Kasumi-1 (cell line): Measurements from ENCODE around the gene SPRYD7.
"Not testable (repeated sequence)": the region's sequence is repeated elsewhere in the genome, so short reads cannot be mapped to it uniquely, and the experiment has no call there.

ENCODE experiments used
- DNase-seq, 2 experiments: peaks; one replicate each; lab custom pipeline; 2025; lab: John Stamatoyannopoulos, UW

The SPRYD7 gene

DNA sequence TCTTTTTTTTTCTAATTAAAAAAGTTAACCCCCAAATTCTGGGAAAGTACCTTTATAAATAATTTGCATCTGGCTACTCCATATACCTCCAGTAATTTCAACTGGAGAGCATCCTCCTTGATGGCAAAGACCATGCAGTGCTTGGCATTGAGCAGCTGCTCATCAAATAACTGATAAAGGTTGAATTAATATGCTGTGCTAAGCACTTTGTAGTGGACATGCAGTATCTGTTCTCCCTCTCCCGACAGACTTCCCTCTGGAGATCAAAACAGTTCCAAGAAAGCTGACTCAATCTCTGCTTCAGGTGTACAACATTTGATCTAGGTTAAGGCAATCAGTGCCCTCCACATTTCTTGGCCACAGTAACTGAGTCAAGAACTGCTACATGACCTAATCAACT, 3.3 kb downstream of the SPRYD7 start:
- no peak for DNase-seq

DNA sequence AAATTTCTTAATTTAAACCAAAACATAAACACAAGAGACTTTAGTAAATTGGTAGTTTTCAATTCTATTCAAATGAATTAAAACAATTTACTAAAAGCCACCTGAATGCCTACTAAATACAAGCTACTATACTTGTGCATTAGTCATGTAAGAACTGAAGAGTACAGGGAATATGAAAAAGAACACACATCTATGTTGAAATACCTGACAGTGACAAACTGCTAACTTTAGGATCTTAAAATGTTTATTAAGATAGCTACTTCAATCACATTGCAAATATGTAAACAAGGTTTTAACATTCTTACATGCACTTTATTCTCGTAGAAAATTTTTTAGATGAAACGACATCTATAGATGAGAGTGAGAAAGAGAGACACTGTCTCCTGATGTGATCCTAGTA, 4.1 kb downstream of the SPRYD7 start:
- no peak for DNase-seq

DNA sequence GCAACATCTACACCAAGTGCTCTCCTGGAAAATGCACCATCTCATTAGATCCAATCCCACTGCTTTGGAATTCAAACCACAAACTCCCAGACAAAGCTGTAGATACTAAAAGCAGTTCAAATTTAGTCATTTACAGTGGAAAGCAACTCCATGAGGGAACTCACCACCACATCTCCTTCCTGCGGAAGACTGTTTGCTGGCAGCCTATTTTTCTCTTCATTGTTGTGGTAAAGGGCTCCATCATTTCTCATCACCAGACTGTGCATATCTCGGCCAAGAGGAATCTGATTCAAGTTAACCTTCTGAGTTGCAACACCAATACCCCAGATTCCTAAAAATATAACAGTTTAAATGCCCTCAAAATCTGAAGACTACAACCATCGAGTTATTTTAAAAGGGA, 8.4 kb downstream of the SPRYD7 start:
- DNase-seq: peak; percentile 34 to 56

DNA sequence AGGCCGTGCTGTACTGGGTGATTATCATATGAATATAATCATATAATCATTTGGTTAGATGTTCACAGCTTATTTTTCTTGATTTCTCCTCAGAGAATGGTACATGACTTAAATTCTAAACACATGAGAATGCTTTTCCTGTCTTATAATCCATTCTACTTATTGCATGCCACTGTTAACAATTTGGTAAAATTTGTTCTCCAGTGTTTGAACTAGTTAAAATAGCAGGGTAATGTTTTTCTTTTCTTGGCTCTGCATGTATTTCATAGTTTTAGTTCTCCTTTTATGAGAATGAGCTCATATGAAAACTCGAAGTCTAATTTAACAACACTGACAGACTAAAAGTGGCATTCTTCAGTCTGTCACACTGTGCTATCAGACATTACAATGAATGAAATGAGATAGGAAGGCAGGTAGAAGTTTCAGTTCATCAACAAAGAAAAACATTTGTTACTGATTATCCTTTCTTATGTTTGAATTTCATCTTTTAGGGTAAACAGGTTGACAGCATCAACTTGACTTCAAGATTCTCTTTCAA, 10.2 kb downstream of the SPRYD7 start:
- DNase-seq: no peak

DNA sequence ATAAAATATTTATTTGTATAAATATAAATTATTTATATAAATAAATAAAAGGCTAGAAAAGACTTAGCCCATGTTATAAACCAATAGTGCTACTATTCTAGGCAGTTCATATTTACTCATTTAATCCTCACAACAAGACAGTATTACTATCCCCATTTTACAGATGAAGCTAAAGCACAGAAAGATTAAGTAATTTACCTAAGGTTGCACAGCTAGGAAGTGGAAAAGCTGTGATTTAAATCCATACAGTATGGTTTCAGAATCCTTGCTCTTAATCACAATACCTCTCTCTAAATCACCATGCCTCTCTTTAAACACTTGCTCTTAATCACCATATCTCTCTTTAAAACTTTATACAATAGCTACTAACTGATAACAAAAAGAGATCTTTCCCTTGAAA, 13.8 kb downstream of the SPRYD7 start:
- DNase-seq: no peak

DNA sequence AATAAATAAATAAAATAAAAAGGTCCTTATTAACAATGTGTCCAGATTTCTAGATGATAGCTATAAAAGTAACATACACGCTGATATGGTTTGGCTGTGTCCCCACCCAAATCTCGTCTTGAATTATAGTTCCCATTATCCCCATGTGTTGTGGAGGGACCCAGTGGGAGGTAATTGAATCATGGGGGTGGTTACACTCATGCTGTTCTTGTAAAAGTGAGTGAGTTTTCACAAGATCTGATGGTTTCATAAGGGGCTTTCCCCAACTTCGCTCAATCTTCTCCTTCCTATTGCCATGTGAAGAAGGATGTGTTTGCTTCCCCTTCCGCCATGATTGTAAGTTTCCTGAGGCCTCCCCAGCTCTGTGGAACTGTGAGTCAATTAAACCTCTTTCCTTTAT, 15.2 kb downstream of the SPRYD7 start:
- not testable (repeated sequence) for DNase-seq

DNA sequence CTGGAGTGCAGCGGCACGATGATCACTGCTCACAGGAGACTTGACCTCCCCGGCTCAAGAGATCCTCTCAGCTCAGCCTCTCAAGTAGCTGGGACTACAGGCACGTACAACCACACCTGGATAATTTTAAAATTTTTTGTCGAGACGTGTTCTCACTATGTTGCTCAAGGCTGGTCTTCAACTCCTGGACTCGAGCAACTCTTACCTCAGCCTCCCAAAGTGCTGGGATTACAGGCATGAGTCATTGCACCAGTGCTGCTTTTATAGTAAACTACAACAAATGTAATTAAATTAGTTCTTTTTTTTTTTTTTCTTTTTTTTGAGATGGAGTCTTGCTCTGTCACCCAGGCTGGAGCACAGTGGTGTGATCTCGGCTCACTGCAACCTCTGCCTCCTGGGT, 18.0 kb downstream of the SPRYD7 start:
- DNase-seq: not testable (repeated sequence)

DNA sequence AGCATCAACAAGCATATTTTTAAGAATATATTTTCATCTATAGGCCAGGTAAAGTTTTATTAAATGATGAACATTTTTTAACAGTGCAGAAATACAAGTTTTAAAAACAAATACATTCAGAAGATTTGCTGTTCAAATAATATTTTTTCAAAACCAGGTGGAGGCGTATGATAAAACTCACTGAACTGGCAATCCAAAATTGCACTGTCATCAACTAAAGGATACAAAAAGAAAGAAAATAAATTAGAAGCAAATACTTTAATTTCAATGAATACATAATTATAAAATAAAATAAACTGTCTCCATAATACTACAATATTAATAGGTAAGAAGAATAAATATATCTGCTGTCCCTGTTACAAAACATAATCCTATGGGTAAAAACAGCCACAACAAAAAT, 21.2 kb downstream of the SPRYD7 start:
- no peak for DNase-seq

DNA sequence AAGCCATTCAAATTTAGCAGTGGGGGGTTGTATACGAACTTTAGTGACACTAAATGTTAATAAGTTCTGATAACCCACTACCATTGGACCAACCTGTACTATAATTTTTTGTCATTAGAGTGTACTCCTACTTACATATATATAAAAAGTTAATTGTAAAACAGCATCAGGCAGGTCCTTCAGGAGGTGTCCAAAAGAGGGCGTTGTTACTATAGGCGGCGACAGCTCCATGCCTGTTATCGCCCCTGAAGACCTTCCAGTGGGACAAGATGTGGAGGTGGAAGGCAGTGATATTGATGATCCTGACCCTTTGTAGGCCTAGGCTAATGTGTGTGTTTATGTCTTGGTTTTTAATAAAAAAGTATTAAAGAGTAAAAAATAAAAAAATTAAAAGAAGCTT, 27.5 kb downstream of the SPRYD7 start:
- peak in 1 of 2 experiments; percentile 24 for DNase-seq

DNA sequence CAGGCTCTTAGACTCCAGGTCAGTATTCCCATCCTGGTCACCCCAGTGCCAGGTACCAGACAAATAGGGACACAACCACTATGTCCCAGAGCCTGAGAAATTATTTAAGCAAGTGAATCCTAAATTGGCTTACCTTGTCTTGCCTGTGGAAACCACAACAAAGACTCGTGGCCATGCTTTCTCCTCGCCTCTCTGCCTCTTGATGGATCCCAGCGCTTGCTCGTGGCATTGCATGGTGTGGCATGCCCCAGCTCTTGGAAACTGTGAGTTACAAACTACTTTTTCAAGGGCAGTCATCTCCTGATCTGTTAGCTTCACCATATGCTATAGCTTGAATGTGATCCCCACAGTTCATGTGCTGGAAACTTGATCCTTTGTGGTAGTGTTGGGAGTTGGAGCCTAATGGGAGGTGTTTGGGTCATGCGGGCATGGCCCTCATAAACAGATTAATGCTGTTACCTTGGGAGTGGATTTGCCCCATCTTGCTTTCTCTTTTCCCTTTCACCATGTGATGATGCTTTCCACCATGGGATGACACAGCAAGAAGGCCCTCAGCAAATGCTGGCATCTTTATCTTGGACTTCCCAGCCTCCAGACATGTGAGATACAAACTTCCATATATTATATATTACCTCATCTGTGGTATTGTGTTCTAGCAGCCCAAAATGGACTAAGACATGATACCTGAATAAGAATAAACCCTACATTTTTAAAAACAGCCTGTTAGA, 31.2 kb downstream of the SPRYD7 start:
- DNase-seq: no peak

DNA sequence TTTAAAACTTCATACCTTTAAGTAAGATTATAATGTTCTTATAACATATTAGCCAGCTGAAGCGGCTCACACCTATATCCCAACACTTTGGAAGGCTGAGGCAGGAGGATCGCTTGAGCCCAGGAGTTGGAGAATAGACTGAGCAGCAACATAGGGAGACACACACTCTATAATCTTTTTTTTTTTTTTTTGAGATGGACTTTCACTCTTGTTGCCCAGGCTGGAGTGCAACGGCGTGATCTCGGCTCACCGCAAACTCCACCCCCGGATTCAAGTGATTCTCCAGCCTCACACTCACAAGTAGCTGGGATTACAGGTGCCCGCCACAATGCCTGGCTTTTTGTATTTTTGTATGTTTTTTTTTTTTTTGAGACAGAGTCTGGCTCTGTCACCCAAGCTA, 37.3 kb downstream of the SPRYD7 start:
- no peak for DNase-seq

DNA sequence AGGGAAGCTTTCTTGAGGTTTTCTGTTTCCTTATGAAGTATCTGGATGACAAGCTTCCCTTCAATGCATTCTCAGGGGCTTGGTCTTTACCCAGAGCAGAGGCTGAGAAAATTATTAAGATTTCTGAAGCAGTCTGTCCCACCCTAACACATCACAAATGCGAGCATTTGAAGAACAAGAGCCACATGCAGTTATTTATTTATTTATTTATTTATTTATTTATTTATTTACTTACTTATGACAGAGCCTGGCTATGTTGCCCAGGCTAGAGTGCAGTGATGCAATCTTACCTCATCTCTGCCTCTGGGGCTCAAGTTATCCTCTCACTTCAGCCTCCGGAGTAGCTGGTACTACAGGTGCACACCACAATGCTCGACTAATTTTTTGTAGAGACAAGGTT, 38.4 kb downstream of the SPRYD7 start:
- DNase-seq: no peak

DNA sequence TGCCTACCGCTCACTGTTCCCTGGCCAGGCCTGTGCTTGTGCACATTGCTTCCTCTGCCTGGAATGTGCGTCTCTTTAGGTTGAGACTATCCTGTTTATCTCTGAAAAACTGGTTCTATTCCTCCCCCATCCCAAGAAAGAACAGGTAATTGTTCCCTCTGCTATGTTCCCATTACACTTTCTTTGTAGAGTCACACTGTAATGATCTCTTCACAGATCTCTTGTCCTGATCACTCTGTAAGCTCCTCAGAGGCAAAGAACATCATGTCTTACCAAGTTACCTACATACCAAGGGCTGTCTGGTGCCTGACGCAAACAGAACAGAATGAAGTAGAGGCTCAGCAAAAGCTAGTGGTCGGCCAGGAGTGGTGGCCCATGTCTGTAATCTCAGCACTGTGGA, 40.3 kb downstream of the SPRYD7 start:
- no peak for DNase-seq

DNA sequence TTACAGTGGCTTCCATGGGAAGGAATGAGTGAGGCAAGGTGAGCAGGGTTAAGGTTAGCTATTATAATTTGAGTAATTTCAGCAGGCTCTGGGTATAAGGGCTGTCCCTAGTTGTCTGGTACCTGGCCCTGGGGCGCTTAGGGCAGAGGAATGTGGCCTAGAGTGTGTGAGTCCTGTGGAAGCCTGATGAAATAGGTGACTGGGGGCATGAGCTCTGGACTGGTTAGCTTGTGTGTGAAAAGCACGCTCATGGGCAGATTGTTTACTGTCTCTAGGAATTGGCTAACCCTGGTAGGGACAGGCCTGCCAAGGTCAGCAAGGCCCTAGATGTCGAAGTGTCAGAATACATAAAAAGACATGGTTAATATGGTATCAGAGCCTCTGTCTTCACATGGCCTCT, 42.5 kb downstream of the SPRYD7 start:
- no peak for DNase-seq

DNA sequence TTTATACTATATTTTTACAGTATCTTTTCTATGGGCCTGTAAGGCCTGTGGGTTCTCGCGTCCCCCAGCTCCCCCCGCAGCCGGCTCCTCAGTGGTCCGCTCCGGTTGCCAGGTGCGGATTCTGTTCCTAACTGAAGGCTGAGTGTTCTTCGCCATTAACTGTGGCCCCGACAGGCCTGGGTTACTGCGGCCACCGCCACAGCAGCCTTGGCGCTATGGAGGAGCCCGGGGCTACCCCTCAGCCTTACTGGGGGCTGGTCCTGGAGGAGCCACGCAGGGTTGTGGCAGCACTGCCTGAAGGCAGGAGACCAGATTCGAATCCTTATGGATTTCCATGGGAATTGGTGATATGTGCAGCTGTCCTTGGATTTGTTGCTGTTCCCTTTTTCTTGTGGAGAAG, 45.8 kb downstream of the SPRYD7 start:
- no peak for DNase-seq

DNA sequence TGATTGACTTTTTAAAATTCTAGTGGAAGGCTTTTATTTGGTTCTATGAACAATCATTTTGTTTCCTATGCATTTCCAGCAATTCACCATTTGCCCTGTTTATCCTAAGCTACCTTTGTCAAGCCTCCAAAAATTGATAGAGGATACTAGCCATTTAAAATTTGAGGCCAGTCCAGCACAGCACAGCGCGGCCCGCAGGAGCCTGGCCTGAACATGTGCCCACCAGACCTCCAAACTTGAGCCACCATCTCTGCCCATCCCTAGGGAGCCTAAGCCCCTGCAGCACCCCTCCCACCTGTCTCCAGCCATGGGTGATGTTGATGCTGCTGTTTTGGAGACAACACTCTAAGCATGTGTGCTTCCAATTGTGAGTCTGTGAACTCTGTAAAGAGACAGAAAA, 57.5 kb downstream of the SPRYD7 start:
- DNase-seq: no peak

DNA sequence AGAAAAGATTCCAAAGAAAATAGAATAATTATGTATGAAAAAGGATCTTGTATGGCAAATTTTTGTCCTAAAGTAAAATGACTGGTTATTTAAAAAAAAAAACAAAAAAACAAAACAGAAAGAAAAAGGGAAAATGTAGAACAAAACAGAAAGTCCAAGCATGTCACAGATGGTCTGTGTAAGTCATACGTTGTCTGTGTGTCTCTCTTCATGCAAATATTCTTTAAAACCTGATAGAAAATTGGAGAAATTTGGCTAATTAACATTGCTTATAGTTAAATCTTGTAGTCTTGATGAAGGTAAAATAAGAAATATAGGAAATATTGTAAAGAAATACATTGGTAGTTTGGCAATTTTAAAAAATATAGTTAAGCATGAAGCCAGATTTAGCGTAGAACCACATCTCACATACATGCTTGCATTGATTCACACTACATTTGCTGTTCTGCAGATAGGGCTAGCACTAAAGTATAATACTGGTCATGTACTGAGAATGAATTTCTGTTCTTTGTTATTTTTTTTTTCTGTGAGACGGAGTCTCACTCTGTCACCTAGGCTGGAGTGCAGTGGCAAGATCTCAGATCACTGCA, 58.4 kb downstream of the SPRYD7 start:
- DNase-seq: peak; percentile 13 to 15

DNA sequence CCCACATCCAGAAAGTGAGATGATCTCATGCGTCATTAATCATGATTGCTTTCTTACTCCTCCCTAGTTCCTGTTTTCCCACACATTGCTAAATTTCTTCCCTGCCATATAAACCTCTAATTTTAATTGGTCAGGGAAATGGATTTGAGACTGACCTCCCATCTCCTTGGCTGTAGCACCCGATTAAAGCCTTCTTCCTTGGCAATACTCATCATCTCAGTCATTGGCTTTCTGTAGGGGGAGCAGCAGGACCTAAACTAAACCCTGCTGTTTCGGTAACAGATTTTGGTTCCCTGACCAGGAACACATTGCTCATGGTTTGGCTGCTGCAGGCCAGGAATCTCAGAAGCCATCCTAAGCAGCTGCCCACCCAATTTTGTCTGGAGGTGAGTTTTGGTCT, 61.7 kb downstream of the SPRYD7 start:
- no peak for DNase-seq

DNA sequence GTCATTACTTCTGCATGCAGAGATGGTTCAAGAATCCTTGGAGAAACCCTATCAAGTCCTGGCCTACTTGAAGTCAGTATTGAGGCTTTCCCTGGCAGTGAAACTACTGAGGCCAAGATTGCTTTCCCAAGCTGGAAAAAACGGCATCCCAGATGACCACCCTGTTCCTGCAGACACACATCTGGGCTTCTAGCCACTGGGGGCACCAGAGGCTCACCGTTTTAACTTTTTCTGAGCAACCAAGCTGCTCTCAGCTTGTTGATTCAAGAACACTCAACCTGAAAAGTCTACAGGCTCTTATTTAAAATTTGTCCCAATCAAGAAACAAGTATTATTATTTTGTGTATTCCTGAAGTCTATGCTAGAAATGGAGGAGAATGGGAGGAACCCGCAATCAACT, 66.6 kb downstream of the SPRYD7 start:
- DNase-seq: peak; percentile 8 to 17

DNA sequence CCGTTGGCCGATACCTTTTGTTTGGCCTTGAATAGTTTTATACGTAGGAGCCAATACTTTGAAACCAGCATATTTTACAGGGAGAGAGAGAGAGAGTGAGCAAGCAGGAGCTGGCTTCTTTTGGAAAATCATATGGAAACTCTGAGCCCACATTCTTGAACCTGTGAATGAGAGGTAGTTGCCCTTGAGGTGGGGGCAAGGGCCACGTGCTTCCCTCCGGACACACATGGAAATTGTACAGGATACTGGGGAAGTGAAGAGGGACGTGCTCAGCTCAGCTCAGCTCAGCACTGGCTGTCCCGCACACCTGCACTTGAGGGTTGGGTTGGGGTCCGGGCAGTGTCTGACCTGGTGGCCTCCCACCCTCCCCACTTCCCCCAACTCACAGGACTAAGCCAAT, 68.3 kb downstream of the SPRYD7 start:
- no peak for DNase-seq

DNA sequence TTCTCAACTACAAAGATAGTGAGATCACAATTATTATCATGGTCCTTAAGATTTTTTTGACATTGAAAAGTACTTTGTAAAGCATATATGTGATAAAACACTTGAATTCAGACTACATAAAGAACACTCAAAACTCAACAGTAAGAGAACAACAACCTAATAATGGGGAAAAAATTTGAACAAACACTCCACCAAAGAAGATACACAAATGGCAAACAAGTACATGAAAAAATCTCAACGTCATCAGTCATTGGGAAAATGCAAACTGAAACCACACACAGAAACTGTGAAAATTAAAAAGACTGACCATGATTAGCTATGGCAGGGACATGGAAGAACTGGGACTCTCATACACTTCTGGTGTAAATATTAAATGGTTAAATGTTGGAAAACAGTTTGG, 70.9 kb downstream of the SPRYD7 start:
- no peak for DNase-seq

DNA sequence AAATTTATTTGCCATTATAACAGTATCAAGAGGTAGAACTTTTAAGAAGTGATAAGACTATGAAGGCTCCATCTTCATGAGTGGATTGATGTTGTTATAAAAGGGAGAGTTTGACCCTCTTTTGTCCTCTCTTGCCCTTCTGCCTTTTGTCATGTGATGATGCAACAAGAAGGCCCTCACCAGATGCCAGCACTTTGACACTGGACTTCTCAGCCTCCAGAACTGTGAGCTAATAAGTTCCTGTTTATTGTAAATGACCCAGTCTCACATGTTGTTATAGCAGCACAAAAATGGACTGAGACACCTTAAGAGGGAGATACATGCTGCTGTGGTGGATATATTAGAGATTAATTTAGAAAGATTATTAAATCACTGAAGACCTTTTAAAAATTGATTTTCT, 71.6 kb downstream of the SPRYD7 start:
- DNase-seq: no peak
